ENCODE data around the gene GOLGA2. TPM values are rescaled to one million over a fixed set of nuclear protein-coding genes. Genes with fewer than 3 reads are reported as not detected.

Gene GOLGA2
- total RNA-seq, 4 donors from 2014 or later = 68.9 to 84.6 (median 78.5) TPM

DNA sequence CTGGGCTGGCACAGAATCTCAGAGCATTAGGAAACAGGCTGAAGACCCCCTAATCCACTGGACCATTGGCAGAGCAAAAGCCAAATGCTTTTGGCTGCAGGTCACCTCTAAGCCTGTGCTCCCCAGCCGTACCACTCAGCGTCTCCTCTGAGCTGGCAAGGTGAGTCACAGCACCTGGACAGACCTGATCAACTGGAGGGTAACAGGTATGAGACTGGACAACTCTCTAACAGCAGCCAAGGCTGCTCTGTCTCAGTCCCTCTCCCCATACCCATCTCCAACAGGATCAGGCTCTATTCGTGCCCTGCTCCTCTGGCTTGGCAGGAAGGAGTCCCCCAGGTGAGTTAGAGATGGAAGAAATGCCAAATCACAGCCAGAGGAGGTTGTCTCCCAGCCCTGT is 4.7 kb downstream of the GOLGA2 start:
- ATAC-seq = no peak
- in situ Hi-C loops (cut with MboI; ENCODE audit: low sequenced_read_pairs in 4 of 4) = no loop called here
- peaks cover 0 to 62% of the 10 kb centered on the region in 2 donors for H3K36me3 ChIP-seq

DNA sequence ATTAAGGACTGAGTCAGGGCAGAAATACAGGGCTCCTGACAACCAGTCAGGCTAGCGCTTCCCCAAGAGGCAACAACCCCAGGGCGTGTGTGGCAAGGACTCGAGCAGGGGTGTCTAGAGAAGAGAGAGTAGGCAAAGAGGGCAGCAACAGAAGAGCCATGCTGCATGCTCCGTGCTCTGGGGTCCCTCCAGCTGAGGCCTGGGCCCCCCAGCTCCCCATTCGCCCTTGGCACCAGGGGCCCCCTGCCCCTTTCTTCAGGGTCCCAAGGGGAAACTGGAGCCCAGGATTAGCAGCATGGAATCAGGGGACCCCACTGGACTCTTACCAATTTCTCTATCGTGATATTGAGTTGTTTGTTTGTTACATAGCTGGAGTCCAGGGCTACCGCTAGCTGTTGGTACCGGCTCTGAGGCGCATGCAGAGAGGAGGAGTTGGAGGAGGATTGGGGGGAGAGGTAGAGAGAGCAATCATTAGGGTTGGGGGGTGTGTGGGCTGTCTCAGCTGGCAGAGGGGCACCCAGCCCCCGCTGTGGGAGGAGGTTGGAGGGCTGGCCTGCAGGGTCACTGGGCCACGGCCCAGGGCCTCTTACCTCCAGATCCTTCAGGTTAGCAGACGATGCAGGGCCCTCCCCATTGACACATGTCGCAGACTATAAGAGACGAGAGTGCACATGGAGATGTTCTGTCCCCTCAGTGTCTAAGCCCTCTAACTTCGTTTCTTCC is 8.8 kb downstream of the GOLGA2 start:
- H3K27me3 ChIP-seq = no peaks in the 10 kb centered on the region
- DNase-seq (no peak), ATAC-seq (no peak)
- no peak for TF ChIP-seq POLR2A (IDR thresholded peaks at IDR 0.05)
- TF ChIP-seq, protein P1, sequence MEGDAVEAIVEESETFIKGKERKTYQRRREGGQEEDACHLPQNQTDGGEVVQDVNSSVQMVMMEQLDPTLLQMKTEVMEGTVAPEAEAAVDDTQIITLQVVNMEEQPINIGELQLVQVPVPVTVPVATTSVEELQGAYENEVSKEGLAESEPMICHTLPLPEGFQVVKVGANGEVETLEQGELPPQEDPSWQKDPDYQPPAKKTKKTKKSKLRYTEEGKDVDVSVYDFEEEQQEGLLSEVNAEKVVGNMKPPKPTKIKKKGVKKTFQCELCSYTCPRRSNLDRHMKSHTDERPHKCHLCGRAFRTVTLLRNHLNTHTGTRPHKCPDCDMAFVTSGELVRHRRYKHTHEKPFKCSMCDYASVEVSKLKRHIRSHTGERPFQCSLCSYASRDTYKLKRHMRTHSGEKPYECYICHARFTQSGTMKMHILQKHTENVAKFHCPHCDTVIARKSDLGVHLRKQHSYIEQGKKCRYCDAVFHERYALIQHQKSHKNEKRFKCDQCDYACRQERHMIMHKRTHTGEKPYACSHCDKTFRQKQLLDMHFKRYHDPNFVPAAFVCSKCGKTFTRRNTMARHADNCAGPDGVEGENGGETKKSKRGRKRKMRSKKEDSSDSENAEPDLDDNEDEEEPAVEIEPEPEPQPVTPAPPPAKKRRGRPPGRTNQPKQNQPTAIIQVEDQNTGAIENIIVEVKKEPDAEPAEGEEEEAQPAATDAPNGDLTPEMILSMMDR (IDR thresholded peaks at IDR 0.05 in 4 of 5, conservative IDR thresholded peaks at IDR 0.05 in 1 of 5) = no peak
- in situ Hi-C loops (cut with MboI; ENCODE audit: low sequenced_read_pairs in 4 of 4) = no loop called here
- H3K36me3 ChIP-seq = peaks cover 0 to 67% of the 10 kb centered on the region in 2 donors
- no peak overlapping the region for H3K27ac ChIP-seq
- no peak overlapping the region for H3K4me3 ChIP-seq
- intact Hi-C loops (cut with DNase I; ENCODE audit: low total_unique reads) = no loop called here
- no peaks in the 10 kb centered on the region for H3K9me3 ChIP-seq
- no peaks in the 10 kb centered on the region for H3K4me1 ChIP-seq

More for the DNA sequence above, 4.7 kb downstream of the GOLGA2 start:
- TF ChIP-seq, protein P1 (IDR thresholded peaks at IDR 0.05 in 4 of 5, conservative IDR thresholded peaks at IDR 0.05 in 1 of 5) = no peak
- no peak for TF ChIP-seq POLR2A (IDR thresholded peaks at IDR 0.05)
- H3K4me1 ChIP-seq = peaks cover 9 to 15% of the 10 kb centered on the region in 2 donors
- no peaks in the 10 kb centered on the region for H3K27me3 ChIP-seq
- no peaks in the 10 kb centered on the region for H3K9me3 ChIP-seq
- no peak for DNase-seq
- no peak overlapping the region for H3K4me3 ChIP-seq
- intact Hi-C loops (cut with DNase I; ENCODE audit: low total_unique reads) = no loop called here
- no peak overlapping the region for H3K27ac ChIP-seq

DNA sequence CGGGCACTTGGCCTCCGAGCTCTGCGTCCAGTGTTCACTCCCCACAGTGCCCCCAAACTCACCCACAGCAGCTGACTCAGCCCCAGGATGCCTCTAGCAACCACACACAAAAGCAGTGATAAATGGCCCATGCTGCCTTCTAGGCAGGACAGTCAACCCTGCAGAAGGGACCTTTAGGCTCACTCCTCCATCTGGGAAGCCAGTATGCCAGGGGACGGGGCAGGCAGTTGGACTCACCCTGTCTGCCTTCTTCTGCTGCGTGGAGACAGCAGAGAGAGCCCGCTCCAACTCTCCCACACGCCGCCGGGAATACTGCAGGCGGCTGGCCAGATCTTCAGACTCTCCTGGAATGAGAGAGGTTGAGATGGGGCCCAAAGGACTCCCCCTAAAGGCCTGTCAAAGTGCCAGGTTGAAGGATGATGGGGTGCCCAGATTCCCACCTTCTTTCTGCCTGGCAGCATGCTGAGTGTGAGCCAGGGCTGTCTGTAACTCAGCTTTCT is 10.4 kb downstream of the GOLGA2 start:
- intact Hi-C loops (cut with DNase I; ENCODE audit: low total_unique reads) (no loop called here), in situ Hi-C loops (cut with MboI; ENCODE audit: low sequenced_read_pairs in 4 of 4) (no loop called here)
- no peak overlapping the region for H3K27ac ChIP-seq
- H3K27me3 ChIP-seq = no peaks in the 10 kb centered on the region
- no peak for ATAC-seq
- no peak for DNase-seq
- no peak for TF ChIP-seq POLR2A (IDR thresholded peaks at IDR 0.05)
- TF ChIP-seq, protein P1 (IDR thresholded peaks at IDR 0.05 in 4 of 5, conservative IDR thresholded peaks at IDR 0.05 in 1 of 5) = no peak
- no peaks in the 10 kb centered on the region for H3K4me1 ChIP-seq
- H3K9me3 ChIP-seq = no peaks in the 10 kb centered on the region
- peaks cover 0 to 72% of the 10 kb centered on the region in 2 donors for H3K36me3 ChIP-seq
- H3K4me3 ChIP-seq = no peak overlapping the region

DNA sequence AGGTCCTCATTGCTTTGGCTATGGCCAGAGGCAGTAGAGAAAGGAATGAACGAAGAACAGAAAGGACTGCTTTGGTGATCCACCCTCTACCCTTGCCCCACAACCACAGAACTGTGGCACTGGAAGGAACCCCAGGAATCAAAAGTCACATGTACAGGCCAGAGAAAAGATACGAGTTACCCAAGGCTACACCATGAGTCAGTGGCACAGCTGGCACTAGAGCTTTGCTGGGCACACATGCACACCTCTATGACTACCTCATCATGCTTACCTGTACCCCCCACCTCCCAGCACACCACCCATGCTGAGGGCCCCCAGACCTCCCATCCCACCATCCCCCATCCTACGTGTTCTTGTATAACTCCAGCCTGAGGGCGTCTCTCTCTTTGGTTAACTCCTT is 13.1 kb downstream of the GOLGA2 start:
- H3K4me1 ChIP-seq = no peaks in the 10 kb centered on the region
- intact Hi-C loops (cut with DNase I; ENCODE audit: low total_unique reads) (no loop called here), in situ Hi-C loops (cut with MboI; ENCODE audit: low sequenced_read_pairs in 4 of 4) (no loop called here)
- no peaks in the 10 kb centered on the region for H3K27me3 ChIP-seq
- H3K27ac ChIP-seq = no peak overlapping the region
- H3K4me3 ChIP-seq = no peak overlapping the region
- TF ChIP-seq POLR2A (IDR thresholded peaks at IDR 0.05) = no peak
- TF ChIP-seq, protein P1 (IDR thresholded peaks at IDR 0.05 in 4 of 5, conservative IDR thresholded peaks at IDR 0.05 in 1 of 5) = no peak
- H3K9me3 ChIP-seq = no peaks in the 10 kb centered on the region
- peaks cover 0 to 86% of the 10 kb centered on the region in 2 donors for H3K36me3 ChIP-seq
- ATAC-seq (no peak), DNase-seq (no peak)
